ENCODE data around the gene SLC12A5. TPM values are rescaled to one million over a fixed set of nuclear protein-coding genes. Genes with fewer than 3 reads are reported as not detected.

The SLC12A5 gene
- total and polyA plus RNA-seq, 8 donors: 0.93 to 6.2 (median 3.4) TPM; not detected in 4

- 62 to 79% (median 74%) methylated on average over 6 of the region's 6 CpGs for WGBS, 5 donors
- TF ChIP-seq POLR2AphosphoS5 (IDR thresholded peaks at IDR 0.05) (no peak), EP300 (IDR thresholded peaks at IDR 0.05) (no peak), POLR2A (IDR thresholded peaks at IDR 0.05) (no peak), CTCF (IDR thresholded peaks at IDR 0.05) (no peak)
- Histone ChIP-seq H3K36me3 (no peaks in the 10 kb centered on the region), H3K4me1 (no peaks in the 10 kb centered on the region), H3K4me3 (no peak overlapping the region), H3K27me3 (peaks cover 0 to 61% (median 3%) of the 10 kb centered on the region in 3 donors), H3K27ac (no peak overlapping the region), H3K9me3 (peaks cover 0 to 6% (median 0%) of the 10 kb centered on the region in 4 donors)
- intact Hi-C loops (cut with DNase I; ENCODE audit: low total_unique reads): no loop called here
- DNase-seq: no peak
These were observed 78.0 kb downstream of the SLC12A5 start for GRCh38 chr20:46107061-46107460.

- peaks cover 0 to 47% (median 3%) of the 10 kb centered on the region in 3 donors for H3K27me3 ChIP-seq
- H3K36me3 ChIP-seq: no peaks in the 10 kb centered on the region
- TF ChIP-seq EP300 (IDR thresholded peaks at IDR 0.05): no peak
- H3K9me3 ChIP-seq: peaks cover 0 to 6% (median 0%) of the 10 kb centered on the region in 4 donors
- no peak overlapping the region for H3K4me3 ChIP-seq
- peak in 1 of 2 donors; percentile 19 for DNase-seq
- 59 to 76% (median 64%) methylated on average over 5 of the region's 5 CpGs for WGBS, 5 donors
- H3K4me1 ChIP-seq: no peaks in the 10 kb centered on the region
- H3K27ac ChIP-seq: no peak overlapping the region
- intact Hi-C loops (cut with DNase I; ENCODE audit: low total_unique reads): no loop called here
These were observed 79.4 kb downstream of the SLC12A5 start for GRCh38 chr20:46108435-46108841.

- intact Hi-C loops (cut with DNase I; ENCODE audit: low total_unique reads): no loop called here
- Histone ChIP-seq H3K9me3 (peaks cover 0 to 5% (median 0%) of the 10 kb centered on the region in 4 donors), H3K4me1 (no peaks in the 10 kb centered on the region), H3K27me3 (peaks cover 0 to 43% (median 3%) of the 10 kb centered on the region in 3 donors), H3K36me3 (no peaks in the 10 kb centered on the region), H3K4me3 (no peak overlapping the region), H3K27ac (no peak overlapping the region)
- DNase-seq: no peak
- WGBS, 5 donors: 84 to 90% (median 87%) methylated on average over 14 of the region's 14 CpGs
- TF ChIP-seq CTCF (IDR thresholded peaks at IDR 0.05): no peak
- TF ChIP-seq EP300 (IDR thresholded peaks at IDR 0.05): no peak
- TF ChIP-seq POLR2A (IDR thresholded peaks at IDR 0.05): no peak
- TF ChIP-seq POLR2AphosphoS5 (IDR thresholded peaks at IDR 0.05): no peak
These were observed 80.0 kb downstream of the SLC12A5 start for GRCh38 chr20:46108976-46109375.

Other genes with a start within 250 kb of the SLC12A5 start
- gene WFDC3, start 237.3 kb upstream of the SLC12A5 start, total RNA-seq: 1 to 10 TPM in 1 of 5 donors, not detected in 4; 2.8 TPM
- 10 to 100 TPM in 1 of 3 donors, 1 to 10 TPM in 2; 1.7 to 18.8 (median 9.2) TPM for gene WFDC3, start 237.3 kb upstream of the SLC12A5 start, polyA plus RNA-seq
- gene DNTTIP1, start 237.3 kb upstream of the SLC12A5 start, total RNA-seq: 10 to 100 TPM in 4 of 5 donors, 1 to 10 TPM in 1; 9.6 to 76.8 (median 34.1) TPM
- gene DNTTIP1, start 237.3 kb upstream of the SLC12A5 start, polyA plus RNA-seq: 10 to 100 TPM; 27.2 to 56.8 (median 43.0) TPM
- gene UBE2C, start 216.6 kb upstream of the SLC12A5 start, total RNA-seq: 10 to 100 TPM in 4 of 5 donors, not detected in 1; 10.5 to 37.5 (median 13.4) TPM
- 10 to 100 TPM; 13.1 to 72.2 (median 39.0) TPM for gene UBE2C, start 216.6 kb upstream of the SLC12A5 start, polyA plus RNA-seq
- 1 to 10 TPM in 1 of 5 donors, not detected in 4; 4.9 TPM for gene TNNC2, start 201.9 kb upstream of the SLC12A5 start, total RNA-seq
- 10 to 100 TPM in 1 of 3 donors, 1 to 10 TPM in 1, not detected in 1; 3.0 to 12.4 TPM for gene TNNC2, start 201.9 kb upstream of the SLC12A5 start, polyA plus RNA-seq
- gene SNX21, start 195.4 kb upstream of the SLC12A5 start, total RNA-seq: 100 to 1,000 TPM in 1 of 5 donors, 10 to 100 TPM in 4; 20.4 to 120 (median 48.3) TPM
- gene SNX21, start 195.4 kb upstream of the SLC12A5 start, polyA plus RNA-seq: 10 to 100 TPM; 15.2 to 23.5 (median 16.7) TPM
- 100 to 1,000 TPM in 3 of 5 donors, 10 to 100 TPM in 2; 26.6 to 216 (median 131) TPM for gene ACOT8, start 171.8 kb upstream of the SLC12A5 start, total RNA-seq
- gene ACOT8, start 171.8 kb upstream of the SLC12A5 start, polyA plus RNA-seq: 10 to 100 TPM; 36.8 to 63.7 (median 58.3) TPM
- 1 to 10 TPM in 2 of 5 donors, under 1 TPM in 2, not detected in 1; 0.87 to 2.3 (median 1.6) TPM for gene ZSWIM3, start 171.6 kb upstream of the SLC12A5 start, total RNA-seq
- gene ZSWIM3, start 171.6 kb upstream of the SLC12A5 start, polyA plus RNA-seq: 1 to 10 TPM; 1.4 to 2.1 (median 1.8) TPM
- gene ZSWIM1, start 148.0 kb upstream of the SLC12A5 start, total RNA-seq: 10 to 100 TPM in 2 of 5 donors, 1 to 10 TPM in 3; 2.3 to 13.4 (median 3.8) TPM
- 1 to 10 TPM; 1.7 to 3.4 (median 3.4) TPM for gene ZSWIM1, start 148.0 kb upstream of the SLC12A5 start, polyA plus RNA-seq
- gene SPATA25, start 141.6 kb upstream of the SLC12A5 start, total RNA-seq: 10 to 100 TPM in 2 of 5 donors, 1 to 10 TPM in 1, not detected in 2; 4.2 to 15.5 (median 13.9) TPM
- gene SPATA25, start 141.6 kb upstream of the SLC12A5 start, polyA plus RNA-seq: under 1 TPM in 2 of 3 donors, not detected in 1; 0.50 to 0.85 TPM
- 10 to 100 TPM in 2 of 5 donors, 1 to 10 TPM in 2, not detected in 1; 3.9 to 29.9 (median 9.6) TPM for gene NEURL2, start 138.0 kb upstream of the SLC12A5 start, total RNA-seq
- 1 to 10 TPM; 3.3 to 3.8 (median 3.7) TPM for gene NEURL2, start 138.0 kb upstream of the SLC12A5 start, polyA plus RNA-seq
- gene CTSA, start 137.9 kb upstream of the SLC12A5 start, total RNA-seq: 100 to 1,000 TPM in 3 of 5 donors, 10 to 100 TPM in 2; 29.9 to 292 (median 132) TPM
- 10 to 100 TPM; 30.1 to 66.9 (median 48.4) TPM for gene CTSA, start 137.9 kb upstream of the SLC12A5 start, polyA plus RNA-seq
- gene PLTP, start 117.1 kb upstream of the SLC12A5 start, total RNA-seq: 100 to 1,000 TPM in 2 of 5 donors, 10 to 100 TPM in 3; 22.0 to 313 (median 70.1) TPM
- 10 to 100 TPM; 51.5 to 58.6 (median 53.2) TPM for gene PLTP, start 117.1 kb upstream of the SLC12A5 start, polyA plus RNA-seq
- 10 to 100 TPM; 22.2 to 41.4 (median 32.5) TPM for gene PCIF1, start 94.5 kb upstream of the SLC12A5 start, total RNA-seq
- gene PCIF1, start 94.5 kb upstream of the SLC12A5 start, polyA plus RNA-seq: 10 to 100 TPM; 21.0 to 25.1 (median 21.1) TPM
- 10 to 100 TPM in 4 of 5 donors, 1 to 10 TPM in 1; 8.3 to 72.3 (median 38.5) TPM for gene ZNF335, start 57.0 kb upstream of the SLC12A5 start, total RNA-seq
- 10 to 100 TPM in 1 of 3 donors, 1 to 10 TPM in 2; 7.2 to 12.0 (median 9.3) TPM for gene ZNF335, start 57.0 kb upstream of the SLC12A5 start, polyA plus RNA-seq
- 1 to 10 TPM in 2 of 5 donors, not detected in 3; 1.3 to 5.1 TPM for gene MMP9, start 20.3 kb upstream of the SLC12A5 start, total RNA-seq
- 1 to 10 TPM in 2 of 3 donors, under 1 TPM in 1; 0.31 to 1.9 (median 1.2) TPM for gene MMP9, start 20.3 kb upstream of the SLC12A5 start, polyA plus RNA-seq
- gene NCOA5, start 60.7 kb downstream of the SLC12A5 start, total RNA-seq: 10 to 100 TPM in 2 of 5 donors, 1 to 10 TPM in 3; 4.3 to 58.9 (median 9.5) TPM
- 10 to 100 TPM; 11.2 to 17.7 (median 11.6) TPM for gene NCOA5, start 60.7 kb downstream of the SLC12A5 start, polyA plus RNA-seq
- 10 to 100 TPM in 1 of 5 donors, 1 to 10 TPM in 3, not detected in 1; 2.8 to 18.7 (median 4.4) TPM for gene CD40, start 89.1 kb downstream of the SLC12A5 start, total RNA-seq
- 10 to 100 TPM in 1 of 3 donors, 1 to 10 TPM in 2; 5.2 to 19.9 (median 8.4) TPM for gene CD40, start 89.1 kb downstream of the SLC12A5 start, polyA plus RNA-seq

Measured in stomach (tissue), 9 donors.